K562 (cell line): ENCODE results near the gene TMEM126A. TPM values are rescaled to one million over a fixed set of nuclear protein-coding genes. Genes with fewer than 3 reads are reported as not detected.

ENCODE experiments used
- ATAC-seq: fragments of 200-7000 bp; cut with Tn5 transposase; 3 replicates; pipeline ENCODE4 v1.9.1; 2020; ENCODE audit warnings: moderate library complexity
- BruUV-seq: library from RNA; stranded (reverse); fragments of 400-500 nt; replicated peaks from 2 replicates; lab custom pipeline; 2021; lab: Mats Ljungman, UMichigan
- CTCF ChIA-PET: fragments of 300-600 bp; formaldehyde crosslinking; extraction: SDS; loops from one replicate; lab custom pipeline; 2021; ENCODE audit warnings: low intra/inter-chr PET ratio; lab: Yijun Ruan, JAX
- POLR2A ChIA-PET: fragments of 300-600, 350-650 bp; sonication (Branson Sonifier 250); formaldehyde crosslinking; extraction: SDS; loops from one replicate; lab custom pipeline; 2021; ENCODE audit warnings: antibody characterized with exemption, inconsistent platforms; lab: Yijun Ruan, JAX
- DNase-seq, 4 experiments: peaks; one replicate each; pipeline versions ENCODE4 v3.0.0 to v3.0.0-alpha.2; 2011 to 2018; ENCODE audit warnings: low spot score in 3 of 4, mixed read lengths in 3 of 4; ENCODE audit errors: extremely low read depth in 1 of 4
- FAIRE-seq: peaks from 2 replicates; lab custom pipeline; 2011; peaks lifted over from hg19 to GRCh38; lab: Jason Lieb, UNC
- H2AFZ ChIP-seq: 2 replicates; pipeline ENCODE4 v1.6.0; 2011; ENCODE audit warnings: low read depth, low read length, control low read depth, inconsistent platforms
- H3K27ac ChIP-seq: fragments of 200-600 bp; 3 replicates; pipeline ENCODE4 v1.8.0; 2011; ENCODE audit warnings: low read depth, mild to moderate bottlenecking, control low read depth, inconsistent platforms, low read length, moderate library complexity, mixed read lengths; ENCODE audit errors: extremely low read depth
- H3K27me3 ChIP-seq, 2 experiments: fragments of 300-600 bp in 1 of 2; 2 replicates in 1 of 2; 3 replicates in 1 of 2; pipeline versions ENCODE4 v1.6.0 to v1.8.0; 2011; ENCODE audit warnings: inconsistent platforms in 2 of 2, low read length in 2 of 2, mild to moderate bottlenecking in 1 of 2, mixed read lengths in 1 of 2, moderate library complexity in 1 of 2; ENCODE audit not compliant: control insufficient read depth in 2 of 2, insufficient read depth in 2 of 2
- H3K36me3 ChIP-seq: fragments of 300-600 bp; 3 replicates; pipeline ENCODE4 v1.8.0; 2011; ENCODE audit warnings: mild to moderate bottlenecking, low read length, inconsistent platforms; ENCODE audit not compliant: control insufficient read depth, insufficient read depth
- H3K4me1 ChIP-seq, 2 experiments: fragments of 200-600 bp in 1 of 2; replicated peaks in 1 of 2; 2 replicates in 1 of 2; 3 replicates in 1 of 2; pipeline versions ENCODE4 v1.5.1 to v1.8.0; 2011; ENCODE audit warnings: inconsistent platforms in 2 of 2, low read length in 2 of 2, mild to moderate bottlenecking in 1 of 2, mixed read lengths in 1 of 2, moderate library complexity in 1 of 2; ENCODE audit not compliant: control insufficient read depth in 2 of 2, insufficient read depth in 2 of 2
- H3K4me2 ChIP-seq: 2 replicates; pipeline ENCODE4 v1.6.1; 2011; ENCODE audit warnings: low read length, control low read depth, inconsistent platforms, mixed read lengths; ENCODE audit not compliant: insufficient read depth
- H3K4me3 ChIP-seq: fragments of 200-600 bp; sonication (generic), shearing (Covaris generic); 2 replicates; pipeline ENCODE4 v1.5.1; 2016; ENCODE audit warnings: control low read depth, inconsistent platforms
- H3K79me2 ChIP-seq: fragments of 200-600 bp; 3 replicates; pipeline ENCODE4 v1.8.0; 2011; ENCODE audit warnings: low read length, inconsistent platforms; ENCODE audit not compliant: control insufficient read depth, insufficient read depth
- H3K9ac ChIP-seq, 2 experiments: 2 replicates each; pipeline versions ENCODE4 v1.6.0 to v1.6.1; 2011; ENCODE audit warnings: low read depth in 2 of 2, low read length in 2 of 2, control low read depth in 1 of 2, inconsistent platforms in 1 of 2, mild to moderate bottlenecking in 1 of 2, mixed read lengths in 1 of 2; ENCODE audit not compliant: insufficient read depth in 1 of 2
- H3K9me1 ChIP-seq: one replicate; pipeline ENCODE4 v1.6.0; 2011; ENCODE audit warnings: inconsistent platforms, mild to moderate bottlenecking, low read length, moderate library complexity; ENCODE audit not compliant: control insufficient read depth, insufficient read depth
- H3K9me3 ChIP-seq: replicated peaks from 2 replicates; pipeline ENCODE4 v1.5.1; 2011; ENCODE audit warnings: low read depth, low read length, inconsistent platforms; ENCODE audit not compliant: control insufficient read depth, insufficient read depth
- H4K20me1 ChIP-seq: replicated peaks from 2 replicates; pipeline ENCODE4 v1.6.1; 2011; ENCODE audit warnings: low read length, inconsistent platforms, mixed read lengths; ENCODE audit not compliant: control insufficient read depth, insufficient read depth
- NFIC ChIP-seq: fragments of 450-650 bp; IDR thresholded peaks from 2 replicates; pipeline ENCODE4 v1.6.1; 2017; ENCODE audit warnings: mild to moderate bottlenecking, inconsistent platforms
- POU5F1 ChIP-seq: fragments of 150-350 bp; IDR thresholded peaks from 2 replicates; pipeline ENCODE4 v1.6.1; 2014; ENCODE audit warnings: borderline replicate concordance, low read length, low read depth, mild to moderate bottlenecking; ENCODE audit not compliant: partially characterized antibody
- SRF ChIP-seq, 2 experiments: fragments of 250-450, 450-650 bp in 1 of 2; sonication (Bioruptor Pico) in 1 of 2; sonication (generic) in 1 of 2; formaldehyde crosslinking; IDR thresholded peaks; 2 replicates each; pipeline versions ENCODE4 v1.5.0 to v1.5.1; 2020 to 2022; ENCODE audit warnings: mild to moderate bottlenecking in 1 of 2, missing genetic modification reagents in 1 of 2
- TAF1 ChIP-seq: IDR thresholded peaks from 2 replicates; pipeline ENCODE4 v1.6.1; 2011; ENCODE audit warnings: mild to moderate bottlenecking, low read length, moderate library complexity; ENCODE audit not compliant: insufficient read depth, control insufficient read depth, severe bottlenecking; ENCODE audit errors: extremely low read depth
- ZNF408 ChIP-seq: fragments of 250-450 bp; sonication (Bioruptor Pico); IDR thresholded peaks from 2 replicates; pipeline ENCODE4 v1.4.0; 2020; ENCODE audit warnings: low read depth, mild to moderate bottlenecking, moderate library complexity
- ZNF57 ChIP-seq: fragments of 450-650 bp; formaldehyde crosslinking; IDR thresholded peaks from 2 replicates; pipeline ENCODE4 v1.4.0; 2020; ENCODE audit warnings: mild to moderate bottlenecking, moderate library complexity
- WGBS: fragments of 100-300 bp; shearing (Covaris generic); methylation state at CpG from one replicate; pipeline ENCODE4 v1.1.6; 2016; ENCODE audit warnings: low coverage, mixed read lengths; ENCODE audit not compliant: insufficient coverage; ENCODE audit errors: missing lambda C conversion rate; 5-methylcytosine and 5-hydroxymethylcytosine counted together
- in situ Hi-C: fragments of 300-500 bp; cut with MboI; formaldehyde crosslinking; loops from 4 replicates; pipeline ENCODE4 v1.15.0; 2018; ENCODE audit warnings: inconsistent platforms, mixed read lengths
- intact Hi-C: fragments of 100-400 bp; cut with micrococcal nuclease; formaldehyde crosslinking; loops from 2 replicates; pipeline ENCODE4 v1.14.2; 2022
- polyA plus RNA-seq, 8 experiments: library from polyadenylated mRNA; depleted of rRNA in 4 of 8; stranded (reverse) in 5 of 8; unstranded in 3 of 8; fragments of >200 nt; fragmentation: Nextera tagmentation in 2 of 8; fragmentation: Illumina TruSeq in 1 of 8; extraction: Ambion mirVana in 2 of 8; extraction: Trizol in 1 of 8; gene quantifications; 2 replicates each; pipeline versions ENCODE4 v1.2.1 to v1.2.3, GENCODE V29; 2011 to 2014; ENCODE audit warnings: inconsistent platforms in 1 of 8, missing spikeins in 1 of 8
- total RNA-seq, 7 experiments: library from RNA; depleted of rRNA in 6 of 7; stranded (reverse); fragments of >200 nt in 6 of 7; fragmentation: Illumina TruSeq in 2 of 7; extraction: Trizol in 2 of 7; gene quantifications; 2 replicates each; pipeline versions ENCODE4 v1.2.1 to v1.2.3, GENCODE V29; 2011 to 2021; ENCODE audit warnings: low replicate concordance in 1 of 7
- TF ChIP-seq, protein P1 (sequence below): sonication (generic); formaldehyde crosslinking; IDR thresholded peaks from 2 replicates; pipeline ENCODE4 v1.5.0; 2020; ENCODE audit warnings: missing genetic modification reagents
- TF ChIP-seq, protein P2 (sequence below): sonication (generic); formaldehyde crosslinking; IDR thresholded peaks from 2 replicates; pipeline ENCODE4 v1.8.0; 2022; ENCODE audit warnings: mild to moderate bottlenecking, missing genetic modification reagents
- TF ChIP-seq, protein P3 (sequence below): fragments of 250-450 bp; sonication (Bioruptor Pico); IDR thresholded peaks from 2 replicates; pipeline ENCODE4 v1.4.0; 2020; ENCODE audit warnings: mild to moderate bottlenecking, moderate library complexity

The TMEM126A gene
- total and polyA plus RNA-seq, 9 of the 15 experiments (the other 6 are each of a cell fraction or from before 2014, with no cell fraction given) = 19.3 to 154 (median 56.3) TPM

DNA sequence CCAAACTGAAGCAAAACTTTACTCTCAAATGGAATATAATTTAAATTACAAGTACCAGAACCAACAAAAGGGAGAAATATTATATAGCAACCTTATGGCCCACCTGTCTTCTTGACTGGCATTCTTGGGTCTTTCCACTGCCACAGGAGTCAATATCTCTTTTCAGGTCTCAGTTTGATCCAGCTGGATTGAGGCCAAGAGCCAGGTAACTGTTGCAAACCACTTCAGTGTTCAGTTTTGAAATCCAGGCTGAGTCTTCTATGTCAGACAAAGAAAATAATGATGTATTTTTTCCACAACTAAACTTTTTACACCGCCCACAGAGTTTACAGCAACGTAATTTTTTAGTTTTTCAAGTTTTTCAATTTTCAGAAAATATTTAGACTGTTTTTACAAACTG, 21.3 kb upstream of the TMEM126A start:
- ChIA-PET CTCF (no interaction called here), POLR2A (interaction anchor here (0.6 to 2.5 kb wide), 3 partner anchors 8 to 636 kb away, joined by 3 to 11 read pairs (median 3); no protein-coding TSS in a partner anchor)
- Histone ChIP-seq H4K20me1 (no peaks in the 10 kb centered on the region), H3K36me3 (peaks cover 18% of the 10 kb centered on the region), H3K4me2 (no peak overlapping the region), H3K9me3 (no peaks in the 10 kb centered on the region), H3K9me1 (no peaks in the 10 kb centered on the region), H3K27me3 (no peaks in the 10 kb centered on the region), H3K4me1 (peaks cover 5 to 6% of the 10 kb centered on the region in 2 experiments; a peak in 3 of 5 replicates), H3K79me2 (peaks cover 36% of the 10 kb centered on the region), H2AFZ (peak overlapping the region; percentile 98; the same call in 1 of the 2 replicates), H3K4me3 (no peak overlapping the region), H3K27ac (no peak overlapping the region), H3K9ac (no peak overlapping the region)
- DNase-seq (peak in 1 of 4 experiments; percentile 13), FAIRE-seq (no peak), ATAC-seq (no peak)
- in situ Hi-C loops = no loop called here
- intact Hi-C loops = no loop called here
- TF ChIP-seq TAF1 (no peak), NFIC (0 out of 2 replicates have a peak, but pooled peaks have one; percentile 34)
- BruUV-seq = no TSS peak
- WGBS = 64% methylated on average over 2 of the region's 2 CpGs

DNA sequence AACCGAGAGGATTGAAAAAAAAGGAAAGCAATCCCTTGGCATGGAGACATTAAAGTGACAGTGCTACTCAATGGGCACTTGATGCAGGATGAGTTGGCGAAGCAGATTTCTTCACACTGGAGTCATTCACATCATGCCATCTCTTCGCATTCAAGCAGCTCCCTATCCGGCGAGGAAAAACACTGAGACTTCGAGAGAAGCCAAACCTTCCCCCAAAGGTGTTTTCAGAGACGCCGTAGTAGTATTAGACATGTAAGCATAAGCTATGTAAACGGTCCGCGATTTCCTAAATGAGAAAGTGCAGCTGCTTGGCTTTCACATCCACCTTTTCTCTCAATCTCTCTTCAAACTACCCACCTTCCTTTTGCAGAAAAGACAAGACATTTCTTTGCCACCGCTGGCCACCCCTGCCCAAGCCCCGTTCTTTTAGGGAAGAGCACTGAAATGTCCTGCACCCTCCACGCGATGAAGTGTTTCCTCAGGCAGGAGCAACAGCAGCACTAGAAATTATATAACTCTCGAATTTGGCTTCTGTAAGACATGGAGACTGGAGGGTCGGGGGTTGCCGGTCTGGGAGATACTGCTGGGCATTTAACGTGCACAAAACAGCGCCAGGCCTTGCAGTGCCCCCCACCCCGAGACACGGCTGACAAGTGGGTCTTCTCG, 20.3 kb upstream of the TMEM126A start, which contains the start of gene DLG2:
Gene DLG2 (minus strand): TSS at position 13 of the 666 bp plus-strand sequence.
- Histone ChIP-seq H3K4me3 (peak within 1 kb of the TSS; percentile 70), H2AFZ (peak within 1 kb of the TSS; percentile 98), H3K27me3 (no peaks in the 10 kb centered on the region), H4K20me1 (no peaks in the 10 kb centered on the region), H3K36me3 (peaks cover 27% of the 10 kb centered on the region), H3K27ac (peak within 1 kb of the TSS; percentile 47; the same call in 2 of the 3 replicates), H3K9ac (peak within 1 kb of the TSS; percentile 62 to 89), H3K9me3 (no peaks in the 10 kb centered on the region), H3K9me1 (no peaks in the 10 kb centered on the region), H3K79me2 (peaks cover 45% of the 10 kb centered on the region), H3K4me2 (peak within 1 kb of the TSS; percentile 95), H3K4me1 (peaks cover 5 to 6% of the 10 kb centered on the region in 2 experiments; a peak in 3 of 5 replicates)
- in situ Hi-C loops = no loop called here
- intact Hi-C loops = no loop called here
- no peak for FAIRE-seq
- POLR2A ChIA-PET = interaction anchor here (0.8 to 3.6 kb wide), 8 partner anchors 8 to 59 kb away, joined by 3 to 26 read pairs (median 6); partner anchors contain the start of gene TMEM126A
- BruUV-seq = TSS peak; percentile 88
- 11% methylated on average over 19 of the region's 23 CpGs for WGBS
- ATAC-seq = peak; percentile 6
- DNase-seq = peak in 1 of 4 experiments; percentile 17
- CTCF ChIA-PET = no interaction called here
- TF ChIP-seq, protein P1, sequence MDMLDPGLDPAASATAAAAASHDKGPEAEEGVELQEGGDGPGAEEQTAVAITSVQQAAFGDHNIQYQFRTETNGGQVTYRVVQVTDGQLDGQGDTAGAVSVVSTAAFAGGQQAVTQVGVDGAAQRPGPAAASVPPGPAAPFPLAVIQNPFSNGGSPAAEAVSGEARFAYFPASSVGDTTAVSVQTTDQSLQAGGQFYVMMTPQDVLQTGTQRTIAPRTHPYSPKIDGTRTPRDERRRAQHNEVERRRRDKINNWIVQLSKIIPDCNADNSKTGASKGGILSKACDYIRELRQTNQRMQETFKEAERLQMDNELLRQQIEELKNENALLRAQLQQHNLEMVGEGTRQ (CRISPR knock-in tag) = no peak
- TF ChIP-seq, protein P2, sequence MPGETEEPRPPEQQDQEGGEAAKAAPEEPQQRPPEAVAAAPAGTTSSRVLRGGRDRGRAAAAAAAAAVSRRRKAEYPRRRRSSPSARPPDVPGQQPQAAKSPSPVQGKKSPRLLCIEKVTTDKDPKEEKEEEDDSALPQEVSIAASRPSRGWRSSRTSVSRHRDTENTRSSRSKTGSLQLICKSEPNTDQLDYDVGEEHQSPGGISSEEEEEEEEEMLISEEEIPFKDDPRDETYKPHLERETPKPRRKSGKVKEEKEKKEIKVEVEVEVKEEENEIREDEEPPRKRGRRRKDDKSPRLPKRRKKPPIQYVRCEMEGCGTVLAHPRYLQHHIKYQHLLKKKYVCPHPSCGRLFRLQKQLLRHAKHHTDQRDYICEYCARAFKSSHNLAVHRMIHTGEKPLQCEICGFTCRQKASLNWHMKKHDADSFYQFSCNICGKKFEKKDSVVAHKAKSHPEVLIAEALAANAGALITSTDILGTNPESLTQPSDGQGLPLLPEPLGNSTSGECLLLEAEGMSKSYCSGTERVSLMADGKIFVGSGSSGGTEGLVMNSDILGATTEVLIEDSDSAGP (CRISPR knock-in tag) = 0 out of 2 replicates have a peak, but pooled peaks have one; percentile 21
- TF ChIP-seq ZNF57 (CRISPR knock-in tag) (no peak), POU5F1 (no peak), SRF (CRISPR knock-in tag; IDR thresholded peaks at IDR 0.05) (no peak), ZNF408 (CRISPR knock-in tag) (no peak)
- TF ChIP-seq, protein P3, sequence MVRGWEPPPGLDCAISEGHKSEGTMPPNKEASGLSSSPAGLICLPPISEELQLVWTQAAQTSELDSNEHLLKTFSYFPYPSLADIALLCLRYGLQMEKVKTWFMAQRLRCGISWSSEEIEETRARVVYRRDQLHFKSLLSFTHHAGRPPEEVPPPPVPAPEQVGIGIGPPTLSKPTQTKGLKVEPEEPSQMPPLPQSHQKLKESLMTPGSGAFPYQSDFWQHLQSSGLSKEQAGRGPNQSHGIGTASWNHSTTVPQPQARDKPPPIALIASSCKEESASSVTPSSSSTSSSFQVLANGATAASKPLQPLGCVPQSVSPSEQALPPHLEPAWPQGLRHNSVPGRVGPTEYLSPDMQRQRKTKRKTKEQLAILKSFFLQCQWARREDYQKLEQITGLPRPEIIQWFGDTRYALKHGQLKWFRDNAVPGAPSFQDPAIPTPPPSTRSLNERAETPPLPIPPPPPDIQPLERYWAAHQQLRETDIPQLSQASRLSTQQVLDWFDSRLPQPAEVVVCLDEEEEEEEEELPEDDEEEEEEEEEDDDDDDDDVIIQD (CRISPR knock-in tag) = no peak
